ELF-1 (cell line): ENCODE data around the gene MGST3.
A peak's percentile ranks its signal among the peaks of the same experiment; 100 is the strongest.
"Not testable (repeated sequence)": the region's sequence is repeated elsewhere in the genome, so short reads cannot be mapped to it uniquely, and the experiment has no call there.

Source experiments
- DNase-seq: peaks from one replicate; pipeline ENCODE4 v3.0.0-alpha.2; 2016; ENCODE audit warnings: low read depth, low spot score

Gene MGST3

GRCh38 chr1:165697491-165697880, 66.5 kb downstream of the MGST3 start:
- no peak for DNase-seq

GRCh38 chr1:165697881-165698760, 67.1 kb downstream of the MGST3 start, which contains the start of gene ALDH9A1:
Gene ALDH9A1, minus strand, starts transcription at chr1:165698562. Its CDS starts 4 bp downstream, at chr1:165698558.
- peak; percentile 85 for DNase-seq

- DNase-seq = no peak
These were observed 67.7 kb downstream of the MGST3 start for GRCh38 chr1:165698761-165699052.

- DNase-seq = no peak
These were observed 68.5 kb downstream of the MGST3 start for GRCh38 chr1:165699577-165699976.

GRCh38 chr1:165701922-165702321, 70.9 kb downstream of the MGST3 start:
- DNase-seq = not testable (repeated sequence)

GRCh38 chr1:165703648-165704047, 72.6 kb downstream of the MGST3 start:
- DNase-seq = no peak
